Stomach (tissue), 9 donors: ENCODE measurements around the gene WNT3A. TPM values are rescaled to one million over a fixed set of nuclear protein-coding genes. Genes with fewer than 3 reads are reported as not detected.

ENCODE experiments used
- DNase-seq, 2 donors: peaks; one replicate each; pipeline versions ENCODE4 v3.0.0 to v3.0.0-alpha.2; 2013 to 2019
- H3K27ac ChIP-seq, 5 donors: fragments of 200-600 bp in 4 of 5; sonication (generic) in 4 of 5; one replicate each; pipeline ENCODE4 v1.5.1; 2013 to 2019; ENCODE audit warnings: mild to moderate bottlenecking in 1 of 5, moderate library complexity in 1 of 5
- H3K27me3 ChIP-seq, 3 donors: fragments of 200-600 bp; sonication (generic); one replicate each; pipeline ENCODE4 v1.5.1; 2017 to 2019; ENCODE audit warnings: mixed run types in 1 of 3
- H3K36me3 ChIP-seq, 4 donors: fragments of 200-600 bp; sonication (generic); 1 replicate in 3 of 4; 2 replicates in 1 of 4; pipeline ENCODE4 v1.5.1; 2016 to 2019
- H3K4me1 ChIP-seq, 4 donors: fragments of 200-600 bp; sonication (generic); one replicate each; pipeline ENCODE4 v1.5.1; 2016 to 2019
- H3K4me3 ChIP-seq, 4 donors: fragments of 200-600 bp; sonication (generic) in 3 of 4; one replicate each; pipeline ENCODE4 v1.5.1; 2016 to 2019; ENCODE audit warnings: mild to moderate bottlenecking in 1 of 4
- H3K9me3 ChIP-seq, 4 donors: fragments of 200-600 bp; sonication (generic); one replicate each; pipeline ENCODE4 v1.5.1; 2016 to 2019
- CTCF ChIP-seq, 7 experiments: fragments of 450-650 bp in 4 of 7; fragments of 200-600 bp in 3 of 7; sonication (generic) in 3 of 7; IDR thresholded peaks; one replicate each; pipeline ENCODE4 v1.5.1; 2016 to 2019; ENCODE audit warnings: antibody characterized with exemption in 7 of 7, control low read depth in 2 of 7, mild to moderate bottlenecking in 1 of 7
- EP300 ChIP-seq: sonication (generic); formaldehyde crosslinking; IDR thresholded peaks from one replicate; pipeline ENCODE4 v1.6.1; 2017; ENCODE audit warnings: antibody characterized with exemption
- POLR2A ChIP-seq, 4 donors: fragments of 450-650 bp; IDR thresholded peaks; one replicate each; pipeline ENCODE4 v1.6.1; 2016; ENCODE audit warnings: antibody characterized with exemption in 4 of 4, control low read depth in 2 of 4, mild to moderate bottlenecking in 1 of 4, moderate library complexity in 1 of 4
- POLR2AphosphoS5 ChIP-seq, 3 donors: sonication (generic); formaldehyde crosslinking; IDR thresholded peaks; one replicate each; pipeline ENCODE4 v1.6.1; 2016; ENCODE audit warnings: antibody characterized with exemption in 3 of 3
- WGBS, 5 donors: extraction: QIAGEN DNeasy Blood & Tissue Kit in 3 of 5; methylation state at CpG; one replicate each; pipeline versions ENCODE4 v1.1.5 to v1.1.7; 2013 to 2018; 5-methylcytosine and 5-hydroxymethylcytosine counted together
- intact Hi-C: fragments of 100-400 bp; cut with DNase I; formaldehyde crosslinking; loops from one replicate; pipeline ENCODE4 v1.15.1; 2023; ENCODE audit warnings: low total_unique reads
- polyA plus RNA-seq, 3 donors: library from polyadenylated mRNA; stranded (reverse); fragments of 200-250 nt; gene quantifications; one replicate each; pipeline ENCODE4 v1.2.3, GENCODE V29; 2013
- total RNA-seq, 5 donors: library from RNA; depleted of rRNA; stranded (reverse); fragments of >200 nt; gene quantifications; one replicate each; pipeline versions ENCODE4 v1.1.0 to v1.2.3, GENCODE V29; 2014 to 2016
- donor health status: healthy with polysubstance abuse.
- donor health status: Bipolar disorder and iron deficiency.
- donor health status: healthy.

WNT3A gene
- total and polyA plus RNA-seq, 8 donors, result 0.31 to 0.90 TPM; not detected in 6

- TF ChIP-seq POLR2AphosphoS5 (IDR thresholded peaks at IDR 0.05), result no peak
- no peak for TF ChIP-seq POLR2A (IDR thresholded peaks at IDR 0.05)
- no peak for TF ChIP-seq EP300
- no peak for TF ChIP-seq CTCF (IDR thresholded peaks at IDR 0.05)
- Histone ChIP-seq H3K4me1 (no peaks in the 10 kb centered on the region), H3K9me3 (no peaks in the 10 kb centered on the region), H3K27me3 (peaks cover 0 to 57% (median 9%) of the 10 kb centered on the region in 3 donors), H3K27ac (no peak overlapping the region), H3K4me3 (no peak overlapping the region), H3K36me3 (no peaks in the 10 kb centered on the region)
- 38 to 47% (median 44%) methylated on average over 7 of the region's 7 CpGs for WGBS, 5 donors
- no peak for DNase-seq
- intact Hi-C loops, result loop anchor here (10.0 kb wide), 1 partner anchor 287 kb away; no protein-coding TSS in a partner anchor
These were observed 65.2 kb downstream of the WNT3A start for GRCh38 chr1:228071839-228072657.

- H3K27ac ChIP-seq, result no peak overlapping the region
- WGBS, 5 donors, result 42 to 56% (median 50%) methylated on average over 5 of the region's 5 CpGs
- no peak overlapping the region for H3K4me3 ChIP-seq
- H3K9me3 ChIP-seq, result no peaks in the 10 kb centered on the region
- peak in 1 of 2 donors; percentile 22 for DNase-seq
- no peak for TF ChIP-seq POLR2A (IDR thresholded peaks at IDR 0.05)
- no peak for TF ChIP-seq POLR2AphosphoS5 (IDR thresholded peaks at IDR 0.05)
- no peaks in the 10 kb centered on the region for H3K4me1 ChIP-seq
- intact Hi-C loops, result loop anchor here (10.0 kb wide), 1 partner anchor 288 kb away; no protein-coding TSS in a partner anchor
- H3K27me3 ChIP-seq, result peaks cover 0 to 51% (median 5%) of the 10 kb centered on the region in 3 donors
- H3K36me3 ChIP-seq, result no peaks in the 10 kb centered on the region
These were observed 65.9 kb downstream of the WNT3A start for GRCh38 chr1:228072658-228073043.

GRCh38 chr1:228073061-228073856 lies 66.5 kb downstream of the WNT3A start:
- H3K9me3 ChIP-seq, result no peaks in the 10 kb centered on the region
- WGBS, 5 donors, result 66 to 68% (median 67%) methylated on average over 18 to 23 of the region's 23 CpGs
- H3K27me3 ChIP-seq, result peaks cover 0 to 45% (median 5%) of the 10 kb centered on the region in 3 donors
- DNase-seq, result peak in 1 of 2 donors; percentile 24
- H3K27ac ChIP-seq, result no peak overlapping the region
- H3K4me3 ChIP-seq, result no peak overlapping the region
- TF ChIP-seq POLR2AphosphoS5 (IDR thresholded peaks at IDR 0.05), result no peak
- TF ChIP-seq EP300, result no peak
- TF ChIP-seq POLR2A (IDR thresholded peaks at IDR 0.05), result no peak
- TF ChIP-seq CTCF (IDR thresholded peaks at IDR 0.05), result no peak
- intact Hi-C loops, result loop anchor here (10.0 kb wide), 1 partner anchor 288 kb away; no protein-coding TSS in a partner anchor
- no peaks in the 10 kb centered on the region for H3K36me3 ChIP-seq
- no peaks in the 10 kb centered on the region for H3K4me1 ChIP-seq

- no peaks in the 10 kb centered on the region for H3K36me3 ChIP-seq
- peak; percentile 31 to 61 for DNase-seq
- TF ChIP-seq CTCF (IDR thresholded peaks at IDR 0.05) (peak in 1 of 7 experiments; percentile 11), POLR2AphosphoS5 (IDR thresholded peaks at IDR 0.05) (no peak)
- H3K27me3 ChIP-seq, result peaks cover 0 to 37% (median 5%) of the 10 kb centered on the region in 3 donors
- no peak overlapping the region for H3K4me3 ChIP-seq
- 32 to 42% (median 35%) methylated on average over 14 to 16 of the region's 16 CpGs for WGBS, 5 donors
- H3K27ac ChIP-seq, result no peak overlapping the region
- no peaks in the 10 kb centered on the region for H3K9me3 ChIP-seq
- intact Hi-C loops, result loop anchor here (10.0 kb wide), 1 partner anchor 289 kb away; no protein-coding TSS in a partner anchor
- H3K4me1 ChIP-seq, result no peaks in the 10 kb centered on the region
These were observed 67.2 kb downstream of the WNT3A start for GRCh38 chr1:228073857-228074545.
